Caco-2 (cell line): ENCODE results near the gene PPP1R3G. TPM values are rescaled to one million over a fixed set of nuclear protein-coding genes. Genes with fewer than 3 reads are reported as not detected.

Source experiments
- Bru-seq: library from RNA; stranded (reverse); fragments of 400-500 nt; gene quantifications from one replicate; lab custom pipeline; 2021; lab: Mats Ljungman, UMichigan
- BruChase-seq, 2 experiments: library from RNA; stranded (reverse); fragments of 400-500 nt; gene quantifications; one replicate each; lab custom pipeline; 2021; lab: Mats Ljungman, UMichigan
- BruUV-seq: library from RNA; stranded (reverse); fragments of 400-500 nt; replicated peaks from 2 replicates; lab custom pipeline; 2021; lab: Mats Ljungman, UMichigan
- CTCF ChIA-PET: fragments of 300-600 bp; sonication (Branson Sonifier 250); formaldehyde crosslinking; loops from one replicate; lab custom pipeline; 2022; ENCODE audit warnings: antibody characterized with exemption; lab: Charles Lee
- POLR2A ChIA-PET: fragments of 300-600 bp; sonication (Branson Sonifier 250); formaldehyde crosslinking; loops from one replicate; lab custom pipeline; 2022; ENCODE audit warnings: antibody characterized with exemption; lab: Charles Lee
- DNase-seq, 2 experiments: peaks; one replicate each; pipeline versions ENCODE4 v3.0.0 to v3.0.0-alpha.2; 2020 to 2022
- H3K27me3 ChIP-seq: replicated peaks from 2 replicates; pipeline ENCODE4 v1.6.0; 2011; ENCODE audit warnings: low read length; ENCODE audit not compliant: control insufficient read depth, insufficient read depth
- H3K36me3 ChIP-seq: 2 replicates; pipeline ENCODE4 v1.5.1; 2011; ENCODE audit warnings: low read length; ENCODE audit not compliant: control insufficient read depth, insufficient read depth
- H3K4me1 ChIP-seq: fragments of 250-450 bp; sonication (Bioruptor Pico); 2 replicates; pipeline ENCODE4 v1.5.1; 2020; ENCODE audit warnings: mild to moderate bottlenecking
- H3K4me3 ChIP-seq: 2 replicates; pipeline ENCODE4 v1.5.1; 2011; ENCODE audit warnings: low read depth, mild to moderate bottlenecking, control low read depth, low read length
- H3K9me3 ChIP-seq: fragments of 250-450 bp; sonication (Bioruptor Pico); 2 replicates; pipeline ENCODE4 v1.5.1; 2020; ENCODE audit warnings: mild to moderate bottlenecking, moderate library complexity
- H3K27ac Mint-ChIP-seq: one replicate; pipeline ENCODE4 v1.8.0; 2022; ENCODE audit warnings: mixed read lengths; ENCODE audit not compliant: unreplicated experiment
- H3K27me3 Mint-ChIP-seq: one replicate; pipeline ENCODE4 v1.8.0; 2022; ENCODE audit warnings: mixed read lengths; ENCODE audit not compliant: insufficient read depth, unreplicated experiment
- H3K36me3 Mint-ChIP-seq: one replicate; pipeline ENCODE4 v1.8.0; 2022; ENCODE audit warnings: mild to moderate bottlenecking, mixed read lengths; ENCODE audit not compliant: insufficient read depth, unreplicated experiment
- H3K4me1 Mint-ChIP-seq: one replicate; pipeline ENCODE4 v1.8.0; 2022; ENCODE audit warnings: low read depth, mixed read lengths; ENCODE audit not compliant: unreplicated experiment
- H3K4me3 Mint-ChIP-seq: one replicate; pipeline ENCODE4 v1.8.0; 2022; ENCODE audit warnings: mild to moderate bottlenecking, moderate library complexity, mixed read lengths; ENCODE audit not compliant: unreplicated experiment
- H3K9me3 Mint-ChIP-seq: one replicate; pipeline ENCODE4 v1.8.0; 2022; ENCODE audit warnings: mixed read lengths; ENCODE audit not compliant: unreplicated experiment
- CTCF ChIP-seq, 2 experiments: fragments of 200-600 bp in 1 of 2; IDR thresholded peaks; 1 replicate in 1 of 2; 2 replicates in 1 of 2; pipeline versions ENCODE4 v1.5.1 to v1.8.0; 2011 to 2022; ENCODE audit warnings: antibody characterized with exemption in 1 of 2, control low read depth in 1 of 2, inconsistent platforms in 1 of 2, low read depth in 1 of 2, low read length in 1 of 2, mild to moderate bottlenecking in 1 of 2, moderate library complexity in 1 of 2; ENCODE audit not compliant: insufficient read depth in 1 of 2, severe bottlenecking in 1 of 2, unreplicated experiment in 1 of 2
- intact Hi-C: fragments of 100-400 bp; cut with micrococcal nuclease; formaldehyde crosslinking; loops from one replicate; pipeline ENCODE4 v1.10.0; 2022; ENCODE audit not compliant: unreplicated experiment
- long read RNA-seq: library from polyadenylated mRNA; stranded (forward); transcript quantifications from one replicate; pipeline ENCODE4 v2.0.0, GENCODE V29; 2022
- total RNA-seq: library from RNA; stranded (reverse); gene quantifications from 2 replicates; pipeline ENCODE4 v1.2.3, GENCODE V29; 2022

PPP1R3G gene
- total RNA-seq = 0.14 and 0.18 TPM in 2 replicates
- percentile 18 among the genes with signal in this experiment for Bru-seq, nascent RNA
- percentile 12 among the genes with signal in this experiment for BruChase-seq, experiment 1, labeled RNA remaining after a 2-hour chase
- BruChase-seq, experiment 2, labeled RNA remaining after a 6-hour chase = percentile 24 among the genes with signal in this experiment
- long read RNA-seq, full-length matches to known transcripts = 2 of 2 reads
- long read RNA-seq, partial matches to known transcripts = 0 of 2 reads
- long read RNA-seq, other reads (novel, unspliced or antisense) = 0 of 2 reads

GRCh38 chr6:5084781-5085647 is at the start of gene PPP1R3G:
Gene PPP1R3G, plus strand, starts transcription at chr6:5085341. Its CDS starts 145 bp downstream, at chr6:5085486.
- Histone ChIP-seq H3K4me3 (peak within 1 kb of the TSS; percentile 68), H3K4me1 (0 out of 2 replicates have a peak, but pooled peaks cover 2% of the 10 kb centered on the region), H3K9me3 (no peaks in the 10 kb centered on the region), H3K27me3 (no peaks in the 10 kb centered on the region), H3K36me3 (no peaks in the 10 kb centered on the region)
- ChIA-PET POLR2A (no interaction called here), CTCF (interaction anchor here (0.5 to 0.6 kb wide), 2 partner anchors 19 to 82 kb away, joined by 3 to 8 read pairs; no protein-coding TSS in a partner anchor)
- H3K4me3 Mint-ChIP-seq = peak within 1 kb of the TSS; percentile 83
- no peak for TF ChIP-seq CTCF (IDR thresholded peaks at IDR 0.05; ENCODE audit: insufficient read depth in 1 of 2, low read depth in 1 of 2, low read length in 1 of 2, severe bottlenecking in 1 of 2, unreplicated experiment in 1 of 2)
- no peaks in the 10 kb centered on the region for H3K36me3 Mint-ChIP-seq
- H3K27ac Mint-ChIP-seq = no peak within 1 kb of the TSS
- BruUV-seq = no TSS peak
- peaks cover 7% of the 10 kb centered on the region for H3K4me1 Mint-ChIP-seq
- intact Hi-C loops = loop anchor here (5.0 kb wide), 1 partner anchor 42 kb away; no protein-coding TSS in a partner anchor
- no peaks in the 10 kb centered on the region for H3K27me3 Mint-ChIP-seq
- no peaks in the 10 kb centered on the region for H3K9me3 Mint-ChIP-seq
- peak in 1 of 2 experiments; percentile 44 for DNase-seq

GRCh38 chr6:5036269-5036668 is 48.9 kb upstream of the PPP1R3G start:
- Mint-ChIP-seq H3K27ac (no peak overlapping the region), H3K4me3 (no peak overlapping the region)
- intact Hi-C loops = no loop called here

More at GRCh38 chr6:5036269-5036668, 48.9 kb upstream of the PPP1R3G start:
- CTCF ChIA-PET = no interaction called here
- POLR2A ChIA-PET = no interaction called here
- Histone ChIP-seq H3K27me3 (no peaks in the 10 kb centered on the region), H3K4me1 (no peaks in the 10 kb centered on the region), H3K9me3 (no peaks in the 10 kb centered on the region), H3K4me3 (no peak overlapping the region), H3K36me3 (no peaks in the 10 kb centered on the region)
- Mint-ChIP-seq H3K9me3 (no peaks in the 10 kb centered on the region), H3K27me3 (peaks cover 4% of the 10 kb centered on the region), H3K4me1 (peaks cover 6% of the 10 kb centered on the region), H3K36me3 (no peaks in the 10 kb centered on the region)
- no peak for TF ChIP-seq CTCF (IDR thresholded peaks at IDR 0.05; ENCODE audit: insufficient read depth in 1 of 2, low read depth in 1 of 2, low read length in 1 of 2, severe bottlenecking in 1 of 2, unreplicated experiment in 1 of 2)
- DNase-seq = peak in 1 of 2 experiments; percentile 12
- no TSS peak for BruUV-seq
